H1 (cell line): Measurements from ENCODE around the gene MIER2. TPM values are rescaled to one million over a fixed set of nuclear protein-coding genes. Genes with fewer than 3 reads are reported as not detected.

Experiments used
- CTCF ChIA-PET: fragments of 300-600 bp; sonication (Branson Sonifier 250); formaldehyde crosslinking; loops from one replicate; lab custom pipeline; 2021; ENCODE audit not compliant: partially characterized antibody; lab: Charles Lee
- POLR2A ChIA-PET: fragments of 300-600 bp; sonication (Branson Sonifier 250); formaldehyde crosslinking; loops from one replicate; lab custom pipeline; 2021; ENCODE audit warnings: inconsistent platforms; ENCODE audit not compliant: partially characterized antibody; lab: Charles Lee
- DNase-seq, 2 experiments: peaks; one replicate each; pipeline versions ENCODE4 v3.0.0 to v3.0.0-alpha.2; 2010 to 2022; ENCODE audit warnings: low spot score in 2 of 2, low read depth in 1 of 2, mixed read lengths in 1 of 2
- FAIRE-seq: peaks from 2 replicates; lab custom pipeline; 2011; peaks lifted over from hg19 to GRCh38; lab: Jason Lieb, UNC
- H2AFZ ChIP-seq: 2 replicates; pipeline ENCODE4 v1.8.1; 2012; ENCODE audit warnings: low read length, inconsistent platforms
- H2AK5ac ChIP-seq: 2 replicates; pipeline ENCODE4 v1.6.1; 2013; ENCODE audit warnings: low read depth, low read length
- H2BK120ac ChIP-seq: replicated peaks from 2 replicates; pipeline ENCODE3; 2013; ENCODE audit warnings: low read depth, low read length, inconsistent platforms
- H2BK12ac ChIP-seq: 2 replicates; pipeline ENCODE4 v1.6.1; 2013; ENCODE audit warnings: low read depth, low read length
- H2BK15ac ChIP-seq: 2 replicates; pipeline ENCODE4 v1.6.1; 2013; ENCODE audit warnings: low read length
- H2BK20ac ChIP-seq: 2 replicates; pipeline ENCODE4 v1.6.1; 2013; ENCODE audit warnings: low read length
- H2BK5ac ChIP-seq: 2 replicates; pipeline ENCODE4 v1.6.1; 2013; ENCODE audit warnings: low read depth, low read length
- H3K14ac ChIP-seq: 2 replicates; pipeline ENCODE4 v1.6.1; 2013; ENCODE audit warnings: inconsistent platforms; ENCODE audit not compliant: insufficient read length
- H3K18ac ChIP-seq: 2 replicates; pipeline ENCODE4 v1.6.1; 2013; ENCODE audit warnings: low read length; ENCODE audit errors: extremely low read depth
- H3K23ac ChIP-seq: 2 replicates; pipeline ENCODE4 v1.6.1; 2013; ENCODE audit warnings: inconsistent platforms; ENCODE audit not compliant: insufficient read length
- H3K23me2 ChIP-seq: 2 replicates; pipeline ENCODE4 v1.6.1; 2013; ENCODE audit warnings: low read depth, low read length
- H3K27ac ChIP-seq: 2 replicates; pipeline ENCODE4 v1.6.1; 2011; ENCODE audit warnings: low read depth, low read length, inconsistent platforms
- H3K27me3 ChIP-seq, 4 experiments: replicated peaks in 1 of 4; 1 replicate in 1 of 4; 2 replicates in 3 of 4; pipeline versions ENCODE4 v1.6.1 to v1.8.1; 2011 to 2013; ENCODE audit warnings: low read length in 3 of 4, mild to moderate bottlenecking in 3 of 4, inconsistent platforms in 2 of 4, mixed read lengths in 2 of 4, moderate library complexity in 1 of 4; ENCODE audit not compliant: control insufficient read depth in 3 of 4, insufficient read depth in 3 of 4; ENCODE audit errors: extremely low read depth in 1 of 4
- H3K36me3 ChIP-seq, 4 experiments: 2 replicates each; pipeline versions ENCODE4 v1.6.1 to v1.8.1; 2011 to 2013; ENCODE audit warnings: mild to moderate bottlenecking in 4 of 4, low read length in 3 of 4, moderate library complexity in 2 of 4, control low read depth in 1 of 4, inconsistent platforms in 1 of 4; ENCODE audit not compliant: insufficient read depth in 4 of 4, control insufficient read depth in 2 of 4
- H3K4ac ChIP-seq: replicated peaks from 2 replicates; pipeline ENCODE3; 2013; ENCODE audit warnings: low read length, low read depth, mixed read lengths, inconsistent platforms; ENCODE audit not compliant: insufficient read length
- H3K4me1 ChIP-seq, 4 experiments: replicated peaks in 1 of 4; 1 replicate in 1 of 4; 2 replicates in 3 of 4; pipeline versions ENCODE4 v1.6.1 to v1.8.1; 2011 to 2013; ENCODE audit warnings: low read length in 3 of 4, inconsistent platforms in 2 of 4, mixed read lengths in 1 of 4; ENCODE audit not compliant: insufficient read depth in 4 of 4, control insufficient read depth in 3 of 4
- H3K4me2 ChIP-seq, 2 experiments: 2 replicates each; pipeline versions ENCODE4 v1.6.1 to v1.8.1; 2011 to 2013; ENCODE audit warnings: low read depth in 2 of 2, low read length in 2 of 2, control low read depth in 1 of 2, inconsistent platforms in 1 of 2, mild to moderate bottlenecking in 1 of 2; ENCODE audit not compliant: insufficient read depth in 1 of 2
- H3K4me3 ChIP-seq, 4 experiments: fragments of 200-600, 300-600 bp in 1 of 4; sonication (generic), shearing (Covaris generic), sonication (Bioruptor Twin) in 1 of 4; 2 replicates each; pipeline versions ENCODE4 v1.5.1 to v1.8.1; 2011 to 2016; ENCODE audit warnings: low read length in 4 of 4, low read depth in 3 of 4, control low read depth in 2 of 4, inconsistent platforms in 2 of 4, mild to moderate bottlenecking in 2 of 4, mixed read lengths in 1 of 4, moderate library complexity in 1 of 4; ENCODE audit not compliant: insufficient read depth in 2 of 4; ENCODE audit errors: extremely low read depth in 1 of 4
- H3K56ac ChIP-seq: replicated peaks from 2 replicates; pipeline ENCODE3; 2013; ENCODE audit warnings: low read depth, mild to moderate bottlenecking, mixed read lengths, low read length, inconsistent platforms; ENCODE audit not compliant: insufficient read length
- H3K79me1 ChIP-seq: 2 replicates; pipeline ENCODE4 v1.6.1; 2013; ENCODE audit warnings: low read depth, low read length, control low read depth
- H3K79me2 ChIP-seq, 2 experiments: 2 replicates each; pipeline versions ENCODE4 v1.6.1 to v1.8.1; 2012 to 2013; ENCODE audit warnings: low read length in 2 of 2, mild to moderate bottlenecking in 2 of 2, inconsistent platforms in 1 of 2; ENCODE audit not compliant: insufficient read depth in 2 of 2, control insufficient read depth in 1 of 2
- H3K9ac ChIP-seq, 4 experiments: replicated peaks in 1 of 4; 1 replicate in 1 of 4; 2 replicates in 3 of 4; pipeline versions ENCODE4 v1.6.1 to v1.8.1; 2011 to 2013; ENCODE audit warnings: low read depth in 3 of 4, low read length in 3 of 4, control low read depth in 2 of 4, mild to moderate bottlenecking in 2 of 4, moderate library complexity in 2 of 4, inconsistent platforms in 1 of 4; ENCODE audit errors: extremely low read depth in 1 of 4
- H3K9me3 ChIP-seq, 2 experiments: 2 replicates each; pipeline versions ENCODE4 v1.6.1 to v1.8.1; 2012 to 2013; ENCODE audit warnings: mild to moderate bottlenecking in 2 of 2, moderate library complexity in 2 of 2, control low read depth in 1 of 2, inconsistent platforms in 1 of 2, low read depth in 1 of 2, low read length in 1 of 2, mixed read lengths in 1 of 2; ENCODE audit not compliant: insufficient read depth in 2 of 2
- H4K20me1 ChIP-seq, 2 experiments: replicated peaks in 1 of 2; 2 replicates each; pipeline versions ENCODE3 to v1.8.1; 2011 to 2013; ENCODE audit warnings: inconsistent platforms in 2 of 2, low read length in 2 of 2, mild to moderate bottlenecking in 1 of 2; ENCODE audit not compliant: insufficient read depth in 2 of 2, control insufficient read depth in 1 of 2
- H4K5ac ChIP-seq: 2 replicates; pipeline ENCODE4 v1.6.1; 2013; ENCODE audit warnings: low read length, low read depth, mixed read lengths, inconsistent platforms; ENCODE audit not compliant: insufficient read length
- H4K8ac ChIP-seq: 2 replicates; pipeline ENCODE4 v1.8.0; 2013; ENCODE audit warnings: mild to moderate bottlenecking, moderate library complexity, low read length, inconsistent platforms; ENCODE audit not compliant: insufficient read depth; ENCODE audit errors: extremely low read depth
- H4K91ac ChIP-seq: replicated peaks from 2 replicates; pipeline ENCODE3; 2013; ENCODE audit warnings: low read length, mixed read lengths, inconsistent platforms; ENCODE audit not compliant: insufficient read length
- CBX8 ChIP-seq: fragments of 300-800, 300-1000 bp; sonication (generic); IDR thresholded peaks from 2 replicates; pipeline ENCODE4 v1.7.1; 2016; ENCODE audit warnings: low read depth, low read length, borderline replicate concordance
- JUN ChIP-seq: IDR thresholded peaks from 2 replicates; pipeline ENCODE4 v1.6.1; 2011; ENCODE audit warnings: low read depth, mild to moderate bottlenecking, improper control_type of control experiment, low read length
- JUND ChIP-seq: IDR thresholded peaks from 2 replicates; pipeline ENCODE4 v1.6.1; 2011; ENCODE audit warnings: mild to moderate bottlenecking, improper control_type of control experiment, low read length
- POLR2A ChIP-seq, 2 experiments: IDR thresholded peaks; 1 replicate in 1 of 2; 2 replicates in 1 of 2; pipeline ENCODE4 v1.6.1; 2011; ENCODE audit warnings: low read depth in 2 of 2, low read length in 2 of 2, mild to moderate bottlenecking in 2 of 2; ENCODE audit errors: control extremely low read depth in 1 of 2
- RXRA ChIP-seq: IDR thresholded peaks from 2 replicates; pipeline ENCODE4 v1.6.1; 2011; ENCODE audit warnings: low read depth, mild to moderate bottlenecking, low read length, moderate library complexity; ENCODE audit not compliant: insufficient read depth
- SIX5 ChIP-seq: IDR thresholded peaks from 2 replicates; pipeline ENCODE4 v1.6.1; 2011; ENCODE audit warnings: mild to moderate bottlenecking, low read depth, low read length
- SP4 ChIP-seq: IDR thresholded peaks from 2 replicates; pipeline ENCODE4 v1.6.1; 2012; ENCODE audit warnings: low read length, inconsistent platforms
- ZNF274 ChIP-seq: IDR thresholded peaks from 2 replicates; pipeline ENCODE4 v1.7.0; 2012; ENCODE audit warnings: low read length, borderline replicate concordance; ENCODE audit errors: extremely low read depth
- WGBS, 2 experiments: shearing (Covaris generic) in 1 of 2; methylation state at CpG; one replicate each; pipeline versions ENCODE4 v1.1.6 to v1.1.7; 2013 to 2015; ENCODE audit warnings: low lambda C conversion rate in 2 of 2, mixed read lengths in 2 of 2, inconsistent platforms in 1 of 2, low coverage in 1 of 2, missing lambda C conversion rate in 1 of 2; ENCODE audit not compliant: insufficient replicate concordance in 2 of 2, insufficient coverage in 1 of 2, insufficient read length in 1 of 2; ENCODE audit errors: extremely low coverage in 1 of 2, missing lambda C conversion rate in 1 of 2; 5-methylcytosine and 5-hydroxymethylcytosine counted together
- polyA plus RNA-seq, 7 experiments: library from polyadenylated mRNA; depleted of rRNA in 3 of 7; stranded (reverse) in 5 of 7; unstranded in 2 of 7; fragments of >200 nt in 5 of 7; fragments of 200-250 nt in 2 of 7; gene quantifications; 1 replicate in 5 of 7; 2 replicates in 1 of 7; 4 replicates in 1 of 7; pipeline versions ENCODE4 v1.2.1 to v1.2.3, GENCODE V29; 2011 to 2013; ENCODE audit warnings: missing spikeins in 2 of 7, mixed read lengths in 2 of 7
- total RNA-seq: library from RNA; stranded (reverse); fragmentation: NEBNext Ultra II Directional; extraction: Animal tissue kit (Norgen Biotek cat#: 25700); gene quantifications from 2 replicates; pipeline ENCODE4 v1.2.1, GENCODE V29; 2021
- TF ChIP-seq, protein P1 (sequence below), 3 experiments: IDR thresholded peaks; 1 replicate in 2 of 3; 2 replicates in 1 of 3; pipeline versions ENCODE4 v1.5.1 to v1.6.1; 2011; ENCODE audit warnings: low read length in 3 of 3, mild to moderate bottlenecking in 3 of 3, inconsistent platforms in 2 of 3, low read depth in 1 of 3, moderate library complexity in 1 of 3; ENCODE audit not compliant: insufficient read depth in 1 of 3; ENCODE audit errors: control extremely low read depth in 1 of 3
- TF ChIP-seq, protein P2 (sequence below): IDR thresholded peaks from 2 replicates; pipeline ENCODE4 v1.6.1; 2012; ENCODE audit warnings: inconsistent platforms

The MIER2 gene
- total and polyA plus RNA-seq, 2 of the 8 experiments (the other 6 are each of a cell fraction or from before 2014, with no cell fraction given): 30.3 to 48.3 TPM

GRCh38 chr19:326871-327270, 17.7 kb downstream of the MIER2 start:
- Histone ChIP-seq H3K36me3 (peaks cover 36 to 90% (median 62%) of the 10 kb centered on the region in 4 experiments), H3K9ac (no peak overlapping the region), H3K79me1 (peaks cover 13% of the 10 kb centered on the region), H3K4me2 (no peak overlapping the region), H3K23me2 (peaks cover 4% of the 10 kb centered on the region; the same call in 1 of the 2 replicates), H2BK20ac (no peak overlapping the region), H3K14ac (no peak overlapping the region)
- FAIRE-seq: no peak
- no peak for TF ChIP-seq CBX8
- TF ChIP-seq POLR2A (IDR thresholded peaks at IDR 0.05; ENCODE audit: control extremely low read depth in 1 of 2, low read depth in 2 of 2, low read length in 2 of 2): no peak
- no peak for TF ChIP-seq SIX5
- no peak for TF ChIP-seq JUN
- TF ChIP-seq SP4: no peak
- no peak for TF ChIP-seq RXRA
- TF ChIP-seq JUND: no peak
- TF ChIP-seq, protein P1, sequence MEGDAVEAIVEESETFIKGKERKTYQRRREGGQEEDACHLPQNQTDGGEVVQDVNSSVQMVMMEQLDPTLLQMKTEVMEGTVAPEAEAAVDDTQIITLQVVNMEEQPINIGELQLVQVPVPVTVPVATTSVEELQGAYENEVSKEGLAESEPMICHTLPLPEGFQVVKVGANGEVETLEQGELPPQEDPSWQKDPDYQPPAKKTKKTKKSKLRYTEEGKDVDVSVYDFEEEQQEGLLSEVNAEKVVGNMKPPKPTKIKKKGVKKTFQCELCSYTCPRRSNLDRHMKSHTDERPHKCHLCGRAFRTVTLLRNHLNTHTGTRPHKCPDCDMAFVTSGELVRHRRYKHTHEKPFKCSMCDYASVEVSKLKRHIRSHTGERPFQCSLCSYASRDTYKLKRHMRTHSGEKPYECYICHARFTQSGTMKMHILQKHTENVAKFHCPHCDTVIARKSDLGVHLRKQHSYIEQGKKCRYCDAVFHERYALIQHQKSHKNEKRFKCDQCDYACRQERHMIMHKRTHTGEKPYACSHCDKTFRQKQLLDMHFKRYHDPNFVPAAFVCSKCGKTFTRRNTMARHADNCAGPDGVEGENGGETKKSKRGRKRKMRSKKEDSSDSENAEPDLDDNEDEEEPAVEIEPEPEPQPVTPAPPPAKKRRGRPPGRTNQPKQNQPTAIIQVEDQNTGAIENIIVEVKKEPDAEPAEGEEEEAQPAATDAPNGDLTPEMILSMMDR (IDR thresholded peaks at IDR 0.05; ENCODE audit: control extremely low read depth in 1 of 3, insufficient read depth in 1 of 3, low read depth in 1 of 3, low read length in 3 of 3): no peak
- TF ChIP-seq, protein P2, sequence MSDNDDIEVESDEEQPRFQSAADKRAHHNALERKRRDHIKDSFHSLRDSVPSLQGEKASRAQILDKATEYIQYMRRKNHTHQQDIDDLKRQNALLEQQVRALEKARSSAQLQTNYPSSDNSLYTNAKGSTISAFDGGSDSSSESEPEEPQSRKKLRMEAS: no peak
- no peak for TF ChIP-seq ZNF274
- TF ChIP-seq, all 59 proteins: peak for 0
- Histone ChIP-seq H4K8ac (no peak overlapping the region), H2BK5ac (no peak overlapping the region), H3K4me1 (no peaks in the 10 kb centered on the region), H3K4me3 (no peak overlapping the region), H2AK5ac (no peak overlapping the region), H3K9me3 (peaks cover 0 to 2% of the 10 kb centered on the region in 2 experiments; a peak in 1 of 4 replicates), H2BK12ac (no peak overlapping the region), H3K27me3 (no peaks in the 10 kb centered on the region), H3K56ac (no peak overlapping the region), H3K79me2 (peaks cover 11 to 39% of the 10 kb centered on the region in 2 experiments), H4K5ac (no peak overlapping the region), H4K20me1 (peaks cover 2 to 19% of the 10 kb centered on the region in 2 experiments), H2BK15ac (no peak overlapping the region), H3K27ac (no peak overlapping the region), H3K18ac (no peak overlapping the region), H2BK120ac (no peak overlapping the region), H2AFZ (no peak overlapping the region), H4K91ac (no peak overlapping the region), H3K4ac (no peak overlapping the region), H3K23ac (no peak overlapping the region)
- CTCF ChIA-PET: no interaction called here
- 98% methylated on average over 13 of the region's 15 CpGs; no CpG with 5 or more reads in 1 of the 2 experiments for WGBS, 2 experiments
- POLR2A ChIA-PET: no interaction called here
- no peak for DNase-seq
